Fibroblast of lung (primary cell): Measurements from ENCODE around the gene TENM4.

ENCODE experiments used
- EZH2 ChIP-seq: IDR thresholded peaks from 2 replicates; pipeline ENCODE4 v1.5.1; 2012; ENCODE audit warnings: low read length, control low read depth, mild to moderate bottlenecking; ENCODE audit errors: missing control alignments
- TF ChIP-seq, protein P1 (sequence below), 2 donors: IDR thresholded peaks in 1 of 2; conservative IDR thresholded peaks in 1 of 2; 1 replicate in 1 of 2; 2 replicates in 1 of 2; pipeline ENCODE4 v1.5.1; 2011 to 2012; ENCODE audit warnings: low read length in 2 of 2, control low read depth in 1 of 2, inconsistent platforms in 1 of 2, low read depth in 1 of 2, mild to moderate bottlenecking in 1 of 2

DNA sequence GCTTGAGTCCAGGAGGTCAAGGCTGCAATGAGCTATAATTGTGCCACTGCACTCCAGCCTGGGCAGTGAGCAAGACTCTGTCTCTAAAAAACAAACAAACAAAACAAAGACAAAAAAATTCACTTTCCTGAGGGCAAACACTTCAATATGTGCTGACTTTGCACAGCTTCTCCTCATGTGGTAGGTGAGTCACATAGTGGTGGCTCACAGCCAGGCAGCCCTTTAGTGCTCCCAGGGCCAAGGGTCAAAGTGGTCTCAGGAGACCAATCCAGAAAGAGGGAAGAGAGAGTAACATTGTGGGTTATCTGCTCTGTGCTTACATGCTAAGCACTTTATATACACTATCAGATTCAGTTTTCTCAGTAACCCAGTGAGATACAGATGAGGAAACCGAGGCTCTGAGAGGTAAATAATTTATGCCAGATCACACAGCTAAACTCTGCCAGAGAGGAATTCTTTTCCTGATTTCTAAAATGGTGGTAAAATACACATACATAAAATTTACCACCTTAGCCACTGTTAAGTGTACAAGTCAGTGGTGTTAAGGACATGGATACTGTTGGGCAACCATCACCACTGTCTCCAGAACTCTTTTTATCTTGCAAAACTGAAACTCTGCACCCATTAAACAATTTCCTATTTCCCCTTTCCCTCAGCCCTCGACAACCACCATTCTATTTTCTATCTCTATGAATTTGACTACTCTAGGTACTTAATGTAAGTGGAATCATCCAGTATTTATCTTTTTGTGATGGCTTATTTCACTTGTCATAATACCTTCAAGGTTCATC is 634.4 kb downstream of the TENM4 start:
- TF ChIP-seq, protein P1, sequence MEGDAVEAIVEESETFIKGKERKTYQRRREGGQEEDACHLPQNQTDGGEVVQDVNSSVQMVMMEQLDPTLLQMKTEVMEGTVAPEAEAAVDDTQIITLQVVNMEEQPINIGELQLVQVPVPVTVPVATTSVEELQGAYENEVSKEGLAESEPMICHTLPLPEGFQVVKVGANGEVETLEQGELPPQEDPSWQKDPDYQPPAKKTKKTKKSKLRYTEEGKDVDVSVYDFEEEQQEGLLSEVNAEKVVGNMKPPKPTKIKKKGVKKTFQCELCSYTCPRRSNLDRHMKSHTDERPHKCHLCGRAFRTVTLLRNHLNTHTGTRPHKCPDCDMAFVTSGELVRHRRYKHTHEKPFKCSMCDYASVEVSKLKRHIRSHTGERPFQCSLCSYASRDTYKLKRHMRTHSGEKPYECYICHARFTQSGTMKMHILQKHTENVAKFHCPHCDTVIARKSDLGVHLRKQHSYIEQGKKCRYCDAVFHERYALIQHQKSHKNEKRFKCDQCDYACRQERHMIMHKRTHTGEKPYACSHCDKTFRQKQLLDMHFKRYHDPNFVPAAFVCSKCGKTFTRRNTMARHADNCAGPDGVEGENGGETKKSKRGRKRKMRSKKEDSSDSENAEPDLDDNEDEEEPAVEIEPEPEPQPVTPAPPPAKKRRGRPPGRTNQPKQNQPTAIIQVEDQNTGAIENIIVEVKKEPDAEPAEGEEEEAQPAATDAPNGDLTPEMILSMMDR (conservative IDR thresholded peaks at IDR 0.05 in 1 of 2, IDR thresholded peaks at IDR 0.05 in 1 of 2; ENCODE audit: low read depth in 1 of 2, low read length in 2 of 2) = no peak
- TF ChIP-seq EZH2 = no peak
